ENCODE data around the gene DELE1.

The DELE1 gene, protein sequence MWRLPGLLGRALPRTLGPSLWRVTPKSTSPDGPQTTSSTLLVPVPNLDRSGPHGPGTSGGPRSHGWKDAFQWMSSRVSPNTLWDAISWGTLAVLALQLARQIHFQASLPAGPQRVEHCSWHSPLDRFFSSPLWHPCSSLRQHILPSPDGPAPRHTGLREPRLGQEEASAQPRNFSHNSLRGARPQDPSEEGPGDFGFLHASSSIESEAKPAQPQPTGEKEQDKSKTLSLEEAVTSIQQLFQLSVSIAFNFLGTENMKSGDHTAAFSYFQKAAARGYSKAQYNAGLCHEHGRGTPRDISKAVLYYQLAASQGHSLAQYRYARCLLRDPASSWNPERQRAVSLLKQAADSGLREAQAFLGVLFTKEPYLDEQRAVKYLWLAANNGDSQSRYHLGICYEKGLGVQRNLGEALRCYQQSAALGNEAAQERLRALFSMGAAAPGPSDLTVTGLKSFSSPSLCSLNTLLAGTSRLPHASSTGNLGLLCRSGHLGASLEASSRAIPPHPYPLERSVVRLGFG

DNA sequence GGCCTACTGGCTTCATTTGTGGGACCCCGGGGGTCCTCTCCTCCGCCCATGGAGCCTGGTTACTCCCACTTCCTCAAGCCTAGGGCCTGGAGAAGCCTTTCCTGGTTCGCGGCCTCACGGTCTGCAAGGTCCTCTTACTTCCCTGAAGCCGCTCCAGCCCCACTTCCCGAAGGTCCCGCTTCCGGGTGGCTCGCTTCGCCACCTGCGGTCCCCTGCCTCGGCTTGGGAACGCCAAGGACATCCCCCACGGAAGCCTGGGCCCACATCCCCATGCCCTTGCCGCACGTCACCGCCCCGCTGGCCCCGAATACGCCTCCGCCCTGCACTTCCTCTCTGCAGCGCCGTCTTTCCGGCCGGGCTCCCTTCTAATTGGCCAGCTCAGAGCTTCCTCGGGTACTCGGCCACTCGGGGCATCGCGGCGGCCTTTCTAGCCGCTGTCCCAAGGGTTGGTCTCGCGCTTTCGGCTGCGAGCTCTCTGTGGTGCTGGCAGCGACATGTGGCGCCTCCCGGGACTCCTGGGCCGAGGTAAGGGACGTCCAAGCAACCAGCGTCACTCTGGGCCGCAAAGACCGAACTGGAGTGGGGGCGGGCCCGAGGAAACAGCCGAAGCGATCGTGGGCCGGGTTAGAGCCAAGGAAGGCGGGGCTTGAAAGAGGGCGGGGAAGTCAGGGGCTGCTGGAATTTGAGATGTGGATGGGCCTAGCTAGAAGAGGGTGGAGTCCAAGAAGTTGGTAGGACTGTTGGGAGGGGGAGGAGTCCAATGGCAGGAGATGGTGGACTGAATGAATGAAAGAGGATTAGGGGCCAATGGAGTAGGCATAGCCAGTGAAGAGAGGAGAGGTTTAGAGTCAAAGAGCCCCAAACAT is at the start of gene DELE1:
Gene DELE1, plus strand, starts transcription at position 424 of the 866 bp plus-strand sequence. Its CDS starts 71 bp downstream, at position 495.
- DNase-seq, result peak; percentile 81 to 88 (median 88)

DNA sequence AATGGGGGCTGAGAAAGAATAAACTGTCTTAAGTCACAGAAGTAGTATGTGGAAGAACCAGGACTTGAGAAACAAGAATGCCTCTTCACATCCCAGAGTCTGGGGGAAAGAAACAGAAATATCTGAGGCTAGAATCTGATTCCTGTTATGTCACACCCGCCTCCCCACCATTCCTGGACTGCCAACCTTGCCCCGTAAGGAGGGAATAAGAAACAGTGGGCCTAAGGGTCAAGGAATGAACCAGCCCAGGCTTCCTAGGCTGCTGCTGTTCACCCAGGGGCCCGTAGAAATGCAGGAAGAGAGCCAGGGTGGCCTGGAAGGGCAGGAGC is 49.8 kb upstream of the DELE1 start:
- DNase-seq, result no peak

DNA sequence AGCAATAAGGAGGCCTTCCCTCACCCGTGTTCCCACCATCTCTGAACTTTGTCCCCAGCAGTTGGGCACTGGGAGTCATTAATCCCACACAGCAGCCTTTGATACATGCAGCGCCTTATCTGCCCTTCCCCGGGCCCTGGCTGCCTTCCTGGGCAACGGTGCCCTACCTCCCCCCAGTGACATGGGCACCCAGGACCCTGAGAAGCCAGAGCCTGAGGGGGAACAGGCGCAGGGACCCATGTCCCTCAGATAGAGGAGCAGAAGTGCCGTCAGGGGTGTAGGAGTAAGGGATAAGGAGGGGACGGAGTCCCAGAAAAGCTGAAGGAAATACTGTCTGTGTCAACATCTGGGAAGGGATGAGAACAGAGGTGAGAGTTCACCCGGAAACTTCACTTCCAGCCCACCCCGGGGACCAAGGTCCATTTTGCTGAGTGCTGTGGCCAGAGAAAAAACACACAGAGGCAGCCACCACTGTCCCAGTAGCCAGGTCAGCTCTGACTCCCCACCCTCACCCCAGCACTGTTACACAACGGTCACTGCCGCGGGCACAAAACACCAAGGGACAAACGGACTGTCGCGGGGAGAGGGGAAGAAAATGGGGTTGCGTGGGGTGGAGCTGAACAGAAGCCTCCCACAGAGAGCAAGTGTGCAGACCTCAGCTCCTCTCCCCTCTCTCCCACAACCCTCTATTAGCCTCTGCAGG is 49.3 kb upstream of the DELE1 start:
- peak in 1 of 3 experiments; percentile 4 for DNase-seq

DNA sequence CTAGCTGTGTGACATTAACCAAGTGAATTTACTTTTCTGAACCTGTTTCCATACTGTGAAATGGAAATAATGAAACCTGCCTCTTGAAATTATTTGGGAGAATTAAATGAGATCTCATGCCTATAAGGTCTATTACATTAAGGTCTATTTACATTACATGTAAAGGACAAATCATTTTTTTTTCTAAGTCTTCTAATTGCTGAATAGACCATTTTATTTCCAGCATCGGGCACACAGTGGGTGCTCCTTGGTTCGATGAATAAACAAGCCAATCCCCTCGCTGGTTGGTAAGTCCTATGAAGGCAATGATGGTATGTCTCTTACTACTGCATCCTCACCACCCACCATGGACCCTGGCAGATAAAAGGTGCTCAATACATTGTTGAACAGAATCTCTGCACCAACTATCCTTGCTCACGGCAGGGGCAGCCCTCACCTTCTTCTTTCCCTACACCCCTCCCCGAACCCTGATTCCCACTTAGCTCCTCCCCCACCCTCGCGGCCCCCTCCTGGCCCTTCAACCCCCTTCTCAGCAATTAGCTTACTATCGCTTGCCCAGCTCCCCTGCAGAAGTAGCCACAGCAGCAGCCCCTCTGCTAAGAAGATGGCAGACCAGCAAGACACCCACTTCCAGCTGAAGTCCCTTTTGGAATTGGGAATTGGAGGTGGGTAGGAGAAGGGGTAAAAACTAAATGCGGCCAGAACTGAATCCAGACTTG is 48.5 kb upstream of the DELE1 start:
- DNase-seq, result peak in 2 of 3 experiments; percentile 20

DNA sequence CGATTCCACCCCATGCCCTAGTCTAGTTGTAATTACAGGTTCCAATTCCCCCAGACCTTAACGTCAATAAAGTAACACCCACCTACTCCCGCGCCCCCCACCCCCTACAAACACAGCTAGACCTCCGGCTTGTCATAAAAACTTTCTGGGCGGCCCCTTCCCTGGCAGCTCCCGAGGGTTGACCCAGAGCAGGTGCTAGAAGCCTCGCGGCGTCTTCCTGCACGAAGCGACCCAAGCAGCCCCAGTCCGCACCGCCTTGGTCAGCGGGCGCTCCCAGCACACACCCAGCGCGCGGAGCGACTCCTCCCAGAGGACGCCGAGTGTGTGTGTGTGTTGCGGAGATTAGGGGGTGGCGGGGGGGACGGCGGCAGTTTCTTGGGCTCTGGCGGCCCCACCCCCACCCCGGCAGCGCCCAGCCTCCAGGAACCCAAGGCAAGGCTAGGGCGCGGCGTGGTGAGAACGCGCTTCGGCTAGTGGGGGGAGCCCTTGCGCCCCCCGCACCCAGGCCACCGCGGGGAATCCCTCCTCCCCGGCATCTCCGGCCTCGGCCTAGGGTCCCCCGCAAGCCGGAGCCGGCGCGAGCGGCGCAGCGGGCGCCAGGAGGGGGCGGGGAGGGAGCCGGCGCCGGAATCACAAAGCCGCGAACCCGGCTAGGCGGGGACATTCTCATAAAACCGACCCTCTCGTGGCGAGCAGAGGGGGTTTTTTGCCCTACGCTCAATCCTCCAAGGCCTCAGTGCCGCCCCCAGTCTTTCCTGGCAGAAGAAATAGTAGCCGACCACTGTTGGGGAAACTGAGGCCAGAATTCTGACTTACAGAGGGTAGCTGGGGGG is 47.7 kb upstream of the DELE1 start:
- DNase-seq, result peak; percentile 46 to 67 (median 65)

DNA sequence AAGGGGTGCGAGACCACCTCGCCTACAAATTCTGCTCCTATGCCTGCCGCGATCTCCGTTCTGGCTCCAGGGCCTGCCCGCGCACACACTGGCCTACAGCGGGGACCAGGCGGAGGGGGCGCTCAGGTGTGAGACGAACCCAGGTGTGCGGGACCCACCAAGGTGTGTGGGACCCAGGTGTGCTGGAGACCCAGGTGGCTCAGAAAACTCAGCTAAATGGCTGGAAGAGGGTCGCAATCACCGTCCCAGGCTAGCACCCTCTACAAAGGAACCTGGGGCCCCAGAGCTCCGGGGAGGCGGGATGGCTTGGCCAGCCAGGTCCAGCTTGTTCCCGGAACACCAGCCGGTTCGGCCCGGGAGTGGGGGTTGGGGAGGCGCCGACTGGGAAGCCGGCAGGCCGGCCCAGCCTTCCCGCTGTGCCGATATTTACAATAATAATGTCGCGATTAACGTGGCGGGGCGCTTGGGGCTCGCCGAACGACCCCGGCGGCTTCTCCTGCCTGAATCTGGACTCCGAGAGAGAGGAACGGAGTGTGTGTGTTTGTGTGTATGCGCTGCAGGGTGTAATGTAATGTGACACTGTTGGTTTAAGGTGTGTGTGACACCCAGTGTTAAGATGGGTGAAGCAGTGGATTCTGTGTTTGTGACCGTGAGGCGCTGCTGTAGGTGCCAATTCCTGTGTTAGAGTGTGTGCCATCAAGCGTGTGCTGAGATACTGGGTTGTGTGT is 46.9 kb upstream of the DELE1 start:
- peak; percentile 19 to 50 (median 38) for DNase-seq

DNA sequence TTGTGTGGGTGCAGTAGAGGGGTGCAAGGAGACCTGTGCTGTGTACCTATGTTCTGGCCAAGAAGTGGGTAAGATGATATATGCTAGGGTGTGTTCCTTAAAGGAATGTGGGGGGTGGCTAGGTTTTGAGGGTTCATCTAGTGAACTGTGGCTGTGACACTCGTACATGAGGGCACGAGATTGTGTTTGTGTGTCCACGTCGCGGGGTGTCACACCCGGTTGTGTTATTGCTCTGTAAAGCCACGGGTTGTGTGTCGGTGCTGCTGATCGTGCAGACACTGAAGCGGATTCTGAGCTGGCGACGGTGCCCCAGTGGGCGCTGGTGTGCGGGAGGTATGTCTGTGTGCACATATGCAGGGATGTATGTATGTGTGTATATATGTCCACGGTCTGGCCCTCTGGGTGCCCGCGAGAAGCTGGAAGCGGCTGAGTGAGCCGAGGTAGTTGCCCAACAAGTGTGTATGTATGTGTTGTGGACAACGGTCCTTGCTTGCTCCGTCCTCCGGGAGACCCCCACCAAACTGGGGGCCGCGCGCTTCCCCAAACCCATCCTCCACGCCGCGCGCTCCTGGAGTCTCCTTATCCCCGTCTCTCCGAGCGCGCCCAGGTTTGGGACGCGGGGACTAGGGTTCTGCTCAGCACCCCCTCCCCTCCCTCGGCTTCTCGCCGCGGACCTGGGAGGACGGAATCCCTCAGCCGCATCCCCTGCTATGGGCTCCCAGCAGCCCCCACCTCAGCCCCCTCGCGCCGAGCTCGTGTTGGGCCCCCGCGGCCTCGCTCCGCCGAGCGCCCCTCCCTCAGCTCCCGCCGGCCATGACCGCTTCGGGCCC is 46.1 kb upstream of the DELE1 start:
- peak; percentile 44 to 55 (median 54) for DNase-seq

DNA sequence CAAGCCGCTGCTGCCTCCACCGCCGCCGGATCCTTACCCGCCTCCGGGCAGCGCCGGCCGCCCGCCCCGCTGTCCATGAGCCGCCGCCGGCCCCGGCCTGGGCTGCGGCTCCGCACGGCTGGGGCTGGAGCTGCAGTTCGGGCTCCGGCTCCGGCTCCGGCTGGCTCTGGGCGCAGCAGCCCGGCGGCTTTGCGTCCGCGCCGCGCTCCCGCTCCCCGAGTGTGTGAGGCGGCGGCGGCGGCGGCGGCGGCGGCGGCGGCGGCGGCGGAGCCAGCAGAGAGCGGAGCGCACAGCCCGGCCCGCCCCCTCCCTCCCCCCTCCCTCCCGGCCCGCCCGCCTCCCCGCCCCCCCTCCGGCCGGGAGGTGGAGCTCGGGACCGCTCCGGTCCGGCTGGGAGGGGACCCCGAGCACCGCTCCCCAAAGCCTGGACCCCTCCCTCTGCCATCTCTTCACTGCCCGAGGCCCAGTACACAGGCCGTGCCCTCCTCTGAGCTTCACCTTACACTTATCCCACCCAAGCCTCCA is 45.4 kb upstream of the DELE1 start, which contains the start of gene PCDH1:
Gene PCDH1, minus strand, starts transcription at position 225 of the 525 bp plus-strand sequence. Its CDS starts 148 bp downstream, at position 77.
- peak; percentile 61 to 64 (median 64) for DNase-seq

DNA sequence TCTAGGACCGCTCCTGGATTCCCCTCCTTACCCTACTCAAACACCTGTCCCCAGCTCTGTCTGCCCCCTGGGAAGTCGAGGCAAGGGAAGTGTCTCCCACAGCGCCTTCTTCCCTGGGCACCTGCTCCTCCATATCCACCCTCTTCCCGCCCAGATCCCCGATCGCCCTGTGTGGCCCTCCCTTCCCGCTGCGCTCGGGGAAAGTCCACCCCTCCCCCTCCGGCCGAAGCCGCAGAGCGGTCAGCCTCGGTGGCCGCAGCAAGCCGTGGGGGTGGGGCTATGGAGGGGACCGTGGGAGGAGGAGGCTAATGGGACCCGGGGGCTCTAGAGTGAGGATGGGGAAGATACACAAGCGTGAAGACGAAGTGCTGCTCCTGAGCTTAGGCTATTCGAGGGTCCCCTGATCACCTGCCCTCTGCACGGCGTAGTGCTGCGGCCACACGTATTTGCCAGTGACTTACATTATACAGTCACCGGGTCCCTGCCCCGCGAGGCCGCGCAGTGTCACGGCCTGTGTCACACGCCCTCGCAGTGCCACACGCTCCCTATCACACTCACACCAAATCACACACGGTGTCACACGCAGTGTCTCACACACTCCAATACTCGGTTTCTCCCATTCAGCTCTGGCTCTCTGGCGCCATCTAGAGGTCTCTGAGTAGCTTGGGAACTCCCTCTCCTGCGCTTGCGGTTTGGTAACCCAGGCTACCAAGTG is 44.8 kb upstream of the DELE1 start:
- DNase-seq, result peak; percentile 85 to 98 (median 95)

DNA sequence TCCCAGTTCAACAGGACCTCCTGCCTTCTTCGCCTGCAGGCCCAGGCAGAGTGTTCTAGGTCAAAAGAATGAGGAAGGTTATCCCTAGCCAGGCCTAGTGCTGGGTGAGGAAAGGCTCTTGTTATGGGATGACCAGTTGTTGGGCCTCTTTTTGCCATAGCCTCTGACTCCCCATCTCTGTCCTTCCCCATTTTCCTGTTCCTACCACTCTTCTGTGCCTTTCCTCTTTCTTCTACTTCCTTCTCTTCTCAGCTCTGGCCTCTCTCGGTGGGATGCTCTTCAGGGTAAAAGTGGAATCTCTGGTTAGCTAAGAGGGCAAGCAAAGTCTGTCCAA is 44.3 kb upstream of the DELE1 start:
- no peak for DNase-seq

DNA sequence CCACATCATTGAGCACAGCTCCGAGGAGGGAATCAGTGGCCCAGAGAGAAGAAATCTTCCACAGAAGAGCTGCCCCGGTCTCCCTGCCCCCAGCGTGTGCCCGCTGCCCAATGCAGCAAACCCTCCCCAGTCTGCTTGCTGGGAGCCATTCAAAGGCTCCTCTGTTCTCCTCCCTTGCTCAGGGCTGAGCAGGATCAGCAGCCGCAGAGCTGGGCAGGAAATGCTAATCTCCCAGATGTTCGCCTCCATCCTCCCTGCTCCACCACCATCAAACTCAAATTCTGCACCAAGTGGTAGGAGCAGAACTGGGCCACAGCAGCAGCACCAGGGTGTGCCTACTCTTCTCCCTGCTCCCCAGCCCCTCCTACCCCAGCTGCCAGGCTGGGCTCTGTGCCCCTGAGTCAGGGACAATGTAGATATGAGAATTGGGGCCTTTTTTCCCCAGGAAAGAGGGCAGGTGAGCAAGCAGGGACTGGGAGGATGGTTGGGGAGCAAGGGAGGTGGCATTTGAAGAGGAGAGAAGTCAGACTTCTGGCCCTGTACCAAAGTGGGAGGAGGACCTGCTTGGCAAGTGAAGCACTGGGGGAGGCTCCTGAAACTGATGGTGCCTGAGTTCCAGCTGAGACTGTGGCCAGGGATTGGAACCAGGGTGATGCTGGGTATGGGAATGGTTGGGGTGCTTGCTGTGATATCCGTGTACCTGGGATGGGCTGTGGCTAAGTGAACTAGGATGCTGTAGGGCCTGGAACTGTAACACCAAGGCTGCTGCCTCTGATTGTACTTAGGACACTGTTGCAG is 43.5 kb upstream of the DELE1 start:
- DNase-seq, result no peak

DNA sequence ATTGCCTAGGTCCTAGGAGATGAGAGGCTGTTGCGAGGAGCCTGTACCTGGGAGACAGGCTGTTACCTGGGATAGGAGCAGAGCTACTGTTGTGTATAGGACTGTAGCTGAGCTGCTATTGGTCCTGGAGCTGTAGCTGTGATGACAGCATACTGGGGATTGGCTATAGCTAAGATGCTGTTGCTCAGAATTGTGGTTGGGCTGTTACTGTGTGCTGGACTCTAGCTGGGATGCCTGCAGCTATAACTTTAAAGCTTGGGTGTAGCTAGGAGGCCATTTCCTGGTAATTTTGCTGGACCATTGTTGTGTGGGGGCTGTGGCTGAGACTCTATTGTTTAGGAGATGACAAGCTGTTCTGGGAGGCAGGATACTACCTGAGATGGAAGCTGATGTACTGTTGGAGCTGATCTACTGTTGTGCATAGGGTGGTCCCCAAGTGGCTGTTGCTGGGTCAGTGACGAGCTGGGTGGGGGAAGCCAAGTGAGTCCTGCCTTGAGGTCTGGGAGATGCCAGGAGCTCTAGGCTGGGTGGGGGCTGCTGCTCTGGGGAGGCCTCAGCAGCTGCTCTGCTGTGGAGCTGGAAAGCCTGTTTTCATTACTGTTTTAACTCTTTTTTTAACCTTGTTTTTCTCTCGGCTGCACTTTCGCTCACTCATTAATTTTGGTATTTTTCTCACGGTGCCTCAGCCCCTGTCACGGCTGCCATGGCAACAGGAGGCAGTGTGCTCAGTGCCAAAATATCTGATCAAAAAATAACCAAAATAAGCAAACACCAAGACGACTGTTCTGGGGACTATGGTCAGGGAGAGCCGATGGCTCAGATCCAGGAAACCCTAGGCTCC is 42.5 kb upstream of the DELE1 start:
- peak in 1 of 3 experiments; percentile 17 for DNase-seq

DNA sequence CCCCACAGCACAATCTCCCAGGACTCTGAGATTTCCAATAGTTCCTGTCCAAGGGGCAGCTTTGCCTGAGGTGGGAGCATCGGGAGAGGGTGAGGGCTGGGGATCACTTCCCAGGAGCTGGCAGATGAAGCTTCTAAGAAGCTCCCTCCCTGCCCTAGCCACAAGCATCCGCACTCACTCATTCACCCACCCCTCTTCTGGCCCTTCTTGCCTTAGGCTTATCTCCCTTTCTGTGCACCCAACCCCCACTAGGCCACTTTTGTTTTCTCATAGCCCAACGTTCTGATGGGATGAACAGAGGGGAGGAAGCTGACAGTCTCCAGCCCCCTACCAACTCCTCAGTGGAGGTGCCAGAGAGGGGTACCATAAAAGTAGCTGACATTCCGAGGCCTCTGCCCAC is 41.8 kb upstream of the DELE1 start:
- DNase-seq, result no peak

DNA sequence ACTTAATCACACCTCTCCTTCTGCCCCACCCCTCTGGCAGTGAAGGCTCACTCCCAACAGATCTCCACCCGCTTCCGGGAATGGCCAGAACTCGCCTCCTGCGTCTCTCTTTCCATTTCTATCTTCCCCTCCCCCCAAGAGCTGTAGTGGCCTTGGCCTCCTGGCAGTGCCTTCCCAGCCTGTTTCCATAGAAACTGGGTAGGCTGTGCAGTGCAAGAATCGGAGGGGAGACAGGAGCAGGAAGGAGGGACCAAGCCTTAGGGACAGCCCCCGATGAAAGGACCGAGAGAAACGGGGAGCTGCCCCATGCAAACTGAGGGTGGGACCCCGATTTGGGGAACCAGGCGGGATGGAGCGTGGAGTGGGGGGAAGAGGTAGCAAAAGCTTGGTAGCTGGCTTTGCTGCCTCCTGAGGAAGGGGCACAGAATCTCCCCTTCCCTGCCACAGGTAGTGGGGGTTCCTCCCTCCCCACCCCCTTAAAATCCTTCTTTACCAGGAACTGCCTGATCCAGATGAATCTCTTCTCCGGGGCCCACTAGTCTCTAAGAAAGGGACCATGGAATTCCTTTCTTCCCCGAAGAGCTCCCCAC is 41.0 kb upstream of the DELE1 start:
- peak in 2 of 3 experiments; percentile 23 to 58 for DNase-seq

DNA sequence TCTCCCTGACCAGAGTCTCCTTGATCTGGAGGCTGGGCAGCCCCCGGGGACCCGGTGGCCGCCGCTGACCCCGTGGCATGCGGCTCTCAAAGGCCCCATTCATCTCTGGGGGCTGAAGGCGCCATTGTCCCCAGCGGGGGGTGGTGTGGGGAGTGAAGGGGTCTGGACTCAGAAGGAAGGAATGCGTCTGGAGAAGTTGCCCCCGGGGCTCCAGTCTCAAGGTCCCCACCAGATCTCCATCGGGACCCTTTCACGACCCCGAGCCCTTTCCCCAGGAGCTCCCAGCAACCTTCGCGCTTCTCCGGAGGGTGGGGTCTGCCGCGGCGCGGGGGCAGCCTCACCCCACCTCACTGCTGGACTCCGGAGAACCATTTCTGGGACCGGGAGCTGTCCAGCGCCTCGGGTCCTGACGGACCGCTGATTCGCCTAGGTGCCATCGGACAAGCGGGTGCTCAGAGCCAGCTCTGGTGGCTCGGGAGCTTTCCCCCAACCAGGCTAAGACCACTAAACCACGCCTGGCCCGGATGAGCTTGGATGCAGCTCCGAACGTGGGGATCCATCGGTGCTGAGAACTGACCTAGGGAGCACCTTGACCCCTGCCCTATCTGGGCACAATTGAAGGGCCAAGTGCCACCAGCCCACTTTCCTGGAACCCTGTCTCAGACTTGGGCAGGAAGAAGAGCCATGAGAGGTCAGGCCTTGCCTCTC is 40.3 kb upstream of the DELE1 start:
- DNase-seq, result no peak

DNA sequence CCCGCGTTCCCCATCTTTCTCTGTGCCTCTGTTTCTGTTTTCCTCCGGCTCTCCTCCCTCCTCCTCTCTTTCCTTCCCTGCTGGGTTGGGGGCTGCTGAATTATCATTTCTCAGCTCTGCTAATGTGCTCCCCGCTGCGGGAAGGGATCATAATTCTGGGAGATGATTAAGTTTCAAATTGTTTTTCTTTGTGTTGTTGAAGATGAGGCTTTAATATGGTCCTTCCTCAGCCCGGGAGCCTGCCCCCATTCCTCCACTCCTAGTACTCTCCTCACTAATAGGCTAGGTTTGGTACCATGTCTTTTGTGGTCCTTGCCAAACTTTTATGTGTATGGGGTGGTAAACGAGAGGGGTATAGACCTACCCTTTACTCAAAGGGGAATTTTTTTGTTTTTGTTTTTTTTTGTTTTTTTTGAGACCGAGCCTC is 39.8 kb upstream of the DELE1 start:
- DNase-seq, result no peak

All from NCI-H1417 (cell line).